ENCODE measurements around the gene TMTC1. TPM values are rescaled to one million over a fixed set of nuclear protein-coding genes. Genes with fewer than 3 reads are reported as not detected.

TMTC1 gene
- total RNA-seq, 1 experiment from 2014 or later = 109 TPM

- Mint-ChIP-seq H3K9me3 (ENCODE audit: unreplicated experiment) (no peaks in the 10 kb centered on the region), H3K4me1 (ENCODE audit: insufficient read depth, unreplicated experiment) (peaks cover 5% of the 10 kb centered on the region), H3K27ac (ENCODE audit: low read depth, unreplicated experiment) (no peak overlapping the region), H3K36me3 (ENCODE audit: insufficient read depth, unreplicated experiment) (peaks cover 72% of the 10 kb centered on the region), H3K27me3 (ENCODE audit: insufficient read depth, unreplicated experiment) (no peaks in the 10 kb centered on the region), H3K4me3 (ENCODE audit: unreplicated experiment) (no peak overlapping the region)
- no peak for TF ChIP-seq CTCF (IDR thresholded peaks at IDR 0.05; ENCODE audit: unreplicated experiment)
- POLR2A ChIA-PET = no interaction called here
- BruUV-seq (replicated peaks) = no TSS peak
- intact Hi-C loops (cut with micrococcal nuclease) = no loop called here
- CTCF ChIA-PET = no interaction called here
- peak; percentile 36 for DNase-seq (ENCODE audit: unreplicated experiment)
Measured at GRCh38 chr12:29534935-29535334, 248.8 kb downstream of the TMTC1 start.

- Mint-ChIP-seq H3K9me3 (ENCODE audit: unreplicated experiment) (no peaks in the 10 kb centered on the region), H3K27ac (ENCODE audit: low read depth, unreplicated experiment) (no peak overlapping the region), H3K4me3 (ENCODE audit: unreplicated experiment) (no peak overlapping the region), H3K27me3 (ENCODE audit: insufficient read depth, unreplicated experiment) (no peaks in the 10 kb centered on the region), H3K4me1 (ENCODE audit: insufficient read depth, unreplicated experiment) (peaks cover 5% of the 10 kb centered on the region), H3K36me3 (ENCODE audit: insufficient read depth, unreplicated experiment) (peaks cover 76% of the 10 kb centered on the region)
- POLR2A ChIA-PET = no interaction called here
- no peak for TF ChIP-seq CTCF (IDR thresholded peaks at IDR 0.05; ENCODE audit: unreplicated experiment)
- intact Hi-C loops (cut with micrococcal nuclease) = no loop called here
- DNase-seq (ENCODE audit: unreplicated experiment) = no peak
- CTCF ChIA-PET = interaction anchor here (0.6 kb wide), 1 partner anchor 968 kb away, joined by 3 read pairs; no protein-coding TSS in a partner anchor
- BruUV-seq (replicated peaks) = no TSS peak
Measured at GRCh38 chr12:29533815-29534489, 249.8 kb downstream of the TMTC1 start.

- Mint-ChIP-seq H3K4me1 (ENCODE audit: insufficient read depth, unreplicated experiment) (no peaks in the 10 kb centered on the region), H3K36me3 (ENCODE audit: insufficient read depth, unreplicated experiment) (peaks cover 93% of the 10 kb centered on the region), H3K9me3 (ENCODE audit: unreplicated experiment) (no peaks in the 10 kb centered on the region), H3K4me3 (ENCODE audit: unreplicated experiment) (no peak overlapping the region), H3K27me3 (ENCODE audit: insufficient read depth, unreplicated experiment) (no peaks in the 10 kb centered on the region), H3K27ac (ENCODE audit: low read depth, unreplicated experiment) (no peak overlapping the region)
- no peak for DNase-seq (ENCODE audit: unreplicated experiment)
- CTCF ChIA-PET = interaction anchor here (0.6 kb wide), 2 partner anchors 12 to 1224 kb away, joined by 3 read pairs; no protein-coding TSS in a partner anchor
- BruUV-seq (replicated peaks) = no TSS peak
- POLR2A ChIA-PET = interaction anchor here (0.5 kb wide), 1 partner anchor 1433 kb away, joined by 3 read pairs; no protein-coding TSS in a partner anchor
- TF ChIP-seq CTCF (IDR thresholded peaks at IDR 0.05; ENCODE audit: unreplicated experiment) = no peak
- intact Hi-C loops (cut with micrococcal nuclease) = no loop called here
Measured at GRCh38 chr12:29531471-29531870, 252.3 kb downstream of the TMTC1 start.

GRCh38 chr12:29530436-29530835 lies 253.3 kb downstream of the TMTC1 start:
- CTCF ChIA-PET = interaction anchor here (0.5 to 2.2 kb wide), 4 partner anchors 11 to 1277 kb away, joined by 3 to 5 read pairs (median 3); no protein-coding TSS in a partner anchor
- Mint-ChIP-seq H3K36me3 (ENCODE audit: insufficient read depth, unreplicated experiment) (peaks cover 93% of the 10 kb centered on the region), H3K27ac (ENCODE audit: low read depth, unreplicated experiment) (no peak overlapping the region), H3K4me3 (ENCODE audit: unreplicated experiment) (no peak overlapping the region), H3K4me1 (ENCODE audit: insufficient read depth, unreplicated experiment) (no peaks in the 10 kb centered on the region), H3K9me3 (ENCODE audit: unreplicated experiment) (no peaks in the 10 kb centered on the region), H3K27me3 (ENCODE audit: insufficient read depth, unreplicated experiment) (no peaks in the 10 kb centered on the region)
- TF ChIP-seq CTCF (IDR thresholded peaks at IDR 0.05; ENCODE audit: unreplicated experiment) = no peak
- intact Hi-C loops (cut with micrococcal nuclease) = no loop called here
- DNase-seq (ENCODE audit: unreplicated experiment) = no peak
- POLR2A ChIA-PET = interaction anchor here (1.3 kb wide), 1 partner anchor 252 kb away, joined by 4 read pairs; no protein-coding TSS in a partner anchor
- BruUV-seq (replicated peaks) = no TSS peak

All from MCF 10A (cell line).